ENCODE results near the gene PATZ1.

GRCh38 chr22:31288496-31289240 is 57.5 kb downstream of the PATZ1 start:
- TF ChIP-seq CTCF (conservative IDR thresholded peaks at IDR 0.05; ENCODE audit: low read depth, low read length) (no peak), EZH2 (IDR thresholded peaks at IDR 0.05; ENCODE audit: low read length, unreplicated experiment) (no peak)

Measured in PC-3 (cell line).